HPDE6-E6E7 (cell line): Measurements from ENCODE around the gene RBMS2.
A peak's percentile ranks its signal among the peaks of the same experiment; 100 is the strongest.

Experiments used
- DNase-seq: peaks from one replicate; pipeline ENCODE4 v3.0.0; 2011; ENCODE audit warnings: missing footprints; ENCODE audit errors: extremely low spot score

The RBMS2 gene

GRCh38 chr12:56581418-56582145 is 60.0 kb downstream of the RBMS2 start:
- no peak for DNase-seq

DNA sequence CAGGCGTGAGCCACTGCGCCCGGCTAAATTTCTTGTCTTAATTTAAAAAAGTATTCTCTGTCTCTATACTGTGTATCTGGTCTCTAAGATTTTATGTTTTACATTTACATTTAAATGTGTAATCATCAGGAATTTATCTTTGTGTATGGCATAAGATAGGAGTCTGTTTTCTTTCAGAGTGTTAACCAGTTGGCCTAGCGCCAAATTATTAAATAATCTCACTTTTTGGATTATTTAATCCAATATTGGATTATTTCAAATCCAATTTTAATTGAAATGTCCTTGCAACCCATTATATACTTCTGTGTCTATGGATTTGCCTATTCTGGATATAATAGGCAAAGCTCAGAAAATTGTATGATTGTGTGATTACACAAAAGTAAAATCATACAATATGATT is 63.5 kb downstream of the RBMS2 start:
- DNase-seq = no peak

DNA sequence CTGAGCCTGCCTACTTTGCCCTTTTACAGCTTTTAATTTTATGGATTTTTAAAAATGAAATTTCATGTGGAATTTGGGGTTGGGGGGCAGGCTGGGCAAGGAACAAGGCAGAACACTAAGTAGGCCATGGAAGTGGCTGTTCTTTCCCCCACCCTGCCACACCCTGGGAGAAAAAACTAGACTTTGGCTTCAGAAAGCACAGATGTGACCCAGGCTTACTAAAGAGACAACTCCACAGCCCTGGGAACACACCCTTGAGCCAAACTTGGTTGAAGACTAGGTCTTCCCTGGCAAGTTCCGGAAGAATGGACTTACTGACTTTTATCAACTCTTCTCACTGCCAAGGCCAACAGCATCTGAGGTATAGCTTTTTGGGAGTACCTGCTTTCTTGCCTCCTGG is 68.2 kb downstream of the RBMS2 start:
- DNase-seq = no peak

GRCh38 chr12:56590237-56590830 is 68.7 kb downstream of the RBMS2 start:
- DNase-seq = no peak

GRCh38 chr12:56591126-56591525 is 69.5 kb downstream of the RBMS2 start:
- DNase-seq = no peak

DNA sequence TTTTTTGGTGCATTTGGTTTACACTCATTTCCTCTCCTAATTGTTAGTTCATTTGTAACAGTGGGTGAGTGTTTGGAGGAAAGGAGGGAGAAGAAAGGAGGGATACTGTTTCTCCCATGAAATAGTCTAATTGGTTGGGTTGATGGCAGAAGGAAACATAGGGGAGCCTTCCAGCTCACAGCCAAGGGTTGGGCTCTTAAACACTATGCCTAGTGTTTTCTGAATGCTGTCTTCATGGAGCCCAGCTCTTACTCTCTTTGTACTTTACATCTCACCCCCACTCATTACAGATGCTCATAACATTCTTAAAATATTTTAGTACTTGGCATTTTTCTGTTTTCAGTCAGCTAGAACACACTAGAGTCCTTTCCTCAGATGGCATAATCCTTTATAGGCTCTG is 70.3 kb downstream of the RBMS2 start:
- no peak for DNase-seq

GRCh38 chr12:56593909-56594621 is 72.4 kb downstream of the RBMS2 start:
- peak; percentile 69 for DNase-seq

- DNase-seq = no peak
Observed at GRCh38 chr12:56596815-56597214, 75.2 kb downstream of the RBMS2 start.

GRCh38 chr12:56599041-56599440 is 77.4 kb downstream of the RBMS2 start:
- no peak for DNase-seq

DNA sequence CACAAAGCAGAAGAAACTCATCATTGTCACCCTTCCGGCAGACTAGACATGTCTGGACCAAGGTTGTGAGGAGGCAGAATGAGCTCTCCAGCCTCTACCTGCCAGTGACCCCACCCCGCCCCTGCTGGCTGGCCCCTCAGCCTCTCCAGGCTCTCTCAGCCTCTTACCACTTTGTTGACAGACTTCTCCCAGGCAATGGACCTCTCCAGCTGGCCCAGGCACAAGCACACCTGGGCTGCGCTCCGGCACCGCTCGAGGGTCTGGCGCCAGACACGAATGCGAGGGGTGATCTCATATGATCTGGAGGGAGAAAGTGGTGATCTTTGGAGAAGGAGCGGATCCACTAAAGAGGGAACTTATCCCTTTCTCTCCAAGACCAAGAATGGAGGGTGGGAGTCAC is 78.2 kb downstream of the RBMS2 start:
- DNase-seq = no peak

GRCh38 chr12:56600753-56601152 is 79.1 kb downstream of the RBMS2 start:
- no peak for DNase-seq

- no peak for DNase-seq
Observed at GRCh38 chr12:56601503-56601902, 79.9 kb downstream of the RBMS2 start.

GRCh38 chr12:56602239-56602638 is 80.6 kb downstream of the RBMS2 start:
- DNase-seq = no peak

- DNase-seq = no peak
Observed at GRCh38 chr12:56604355-56604754, 82.7 kb downstream of the RBMS2 start.

GRCh38 chr12:56614627-56615026 is 93.0 kb downstream of the RBMS2 start:
- no peak for DNase-seq

DNA sequence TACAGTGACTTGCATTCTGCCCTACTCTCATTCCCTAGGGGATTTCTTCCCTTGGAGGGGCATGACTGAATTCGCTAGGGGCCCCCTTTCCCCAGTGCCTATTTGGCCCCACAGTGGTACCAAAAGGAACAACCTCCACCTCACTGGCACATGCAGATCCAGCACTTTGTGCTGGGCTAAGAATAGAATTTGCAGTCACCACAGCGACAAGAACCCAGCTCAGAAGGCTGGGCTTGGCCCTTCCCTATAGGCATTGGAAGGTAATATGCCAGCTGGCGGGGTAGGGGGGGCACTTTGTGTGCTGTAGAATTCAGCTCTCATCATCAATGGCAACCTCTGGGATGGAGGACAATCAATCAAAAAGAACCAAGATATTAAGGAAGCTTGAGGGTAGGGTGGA is 94.6 kb downstream of the RBMS2 start:
- no peak for DNase-seq

GRCh38 chr12:56616925-56617324 is 95.3 kb downstream of the RBMS2 start:
- no peak for DNase-seq

DNA sequence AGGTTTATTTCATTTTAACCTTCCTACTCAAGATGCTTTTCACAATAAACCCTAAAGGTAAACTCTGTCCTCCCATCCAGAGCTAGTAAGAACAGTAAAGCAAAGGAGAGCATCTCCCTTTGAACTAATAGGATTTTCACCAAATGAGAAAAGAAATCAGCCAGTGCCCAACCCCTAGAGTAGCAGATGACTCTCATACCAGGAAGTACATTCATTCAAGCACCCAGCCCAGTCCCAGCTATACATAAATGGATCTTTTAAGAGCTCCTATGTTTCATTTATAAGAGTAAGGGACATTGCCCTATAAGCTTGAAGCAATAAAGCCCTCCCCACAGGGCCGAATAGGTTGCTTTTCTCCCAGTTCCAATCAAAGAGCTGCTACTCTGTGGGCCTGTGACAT is 100.9 kb downstream of the RBMS2 start:
- no peak for DNase-seq

- no peak for DNase-seq
Observed at GRCh38 chr12:56626701-56627100, 105.1 kb downstream of the RBMS2 start.

DNA sequence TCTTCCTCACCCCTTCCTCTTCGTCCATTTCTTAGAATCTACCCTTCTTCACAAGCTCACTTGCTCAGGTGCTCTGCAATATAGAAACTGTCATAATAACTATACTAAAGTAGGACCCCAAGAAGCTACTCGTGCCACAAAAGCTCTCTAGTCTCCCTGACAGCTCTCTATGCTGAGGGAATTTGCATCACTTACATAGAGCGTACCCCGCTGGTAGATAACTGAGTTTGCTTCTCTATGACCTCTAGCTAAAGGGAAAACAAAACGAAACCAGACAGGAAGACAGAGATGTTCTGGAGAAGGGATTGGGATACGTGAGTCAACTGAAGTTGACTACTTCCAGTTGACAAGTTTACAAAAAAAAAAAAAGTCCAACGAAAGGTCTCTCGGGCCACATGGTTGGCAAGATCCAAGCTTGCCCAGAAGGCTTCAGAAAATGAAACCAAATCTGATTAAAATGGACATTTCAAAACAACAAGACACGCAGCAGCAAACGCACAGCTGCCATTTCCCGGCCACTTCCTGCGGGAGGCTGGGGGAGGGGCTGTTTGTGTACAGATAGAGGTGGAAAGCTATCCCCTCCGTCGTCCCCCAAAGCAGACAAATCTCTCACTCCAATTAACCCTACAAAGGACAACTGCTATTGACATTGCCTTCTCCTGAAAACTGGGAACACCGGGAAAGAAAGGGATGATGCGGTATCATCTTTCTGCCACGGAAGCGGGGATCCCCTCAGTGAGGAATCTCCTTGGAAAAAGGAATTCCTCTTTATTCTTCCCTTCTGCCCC is 107.2 kb downstream of the RBMS2 start:
- no peak for DNase-seq

GRCh38 chr12:56629459-56630179 is 108.0 kb downstream of the RBMS2 start:
- no peak for DNase-seq
